GM23248 (cell line): ENCODE results near the gene R3HDM4.

Source experiments
- EZH2 ChIP-seq: fragments of 200-600 bp; sonication (generic); IDR thresholded peaks from 2 replicates; pipeline ENCODE4 v1.6.1; 2018; ENCODE audit warnings: antibody characterized with exemption, mild to moderate bottlenecking; ENCODE audit not compliant: insufficient read depth, poor library complexity, severe bottlenecking
- EZH2phosphoT487 ChIP-seq: fragments of 200-600 bp; sonication (generic); IDR thresholded peaks from 2 replicates; pipeline ENCODE4 v1.6.1; 2018; ENCODE audit warnings: antibody characterized with exemption, moderate library complexity, mild to moderate bottlenecking, low read depth; ENCODE audit not compliant: insufficient read depth

DNA sequence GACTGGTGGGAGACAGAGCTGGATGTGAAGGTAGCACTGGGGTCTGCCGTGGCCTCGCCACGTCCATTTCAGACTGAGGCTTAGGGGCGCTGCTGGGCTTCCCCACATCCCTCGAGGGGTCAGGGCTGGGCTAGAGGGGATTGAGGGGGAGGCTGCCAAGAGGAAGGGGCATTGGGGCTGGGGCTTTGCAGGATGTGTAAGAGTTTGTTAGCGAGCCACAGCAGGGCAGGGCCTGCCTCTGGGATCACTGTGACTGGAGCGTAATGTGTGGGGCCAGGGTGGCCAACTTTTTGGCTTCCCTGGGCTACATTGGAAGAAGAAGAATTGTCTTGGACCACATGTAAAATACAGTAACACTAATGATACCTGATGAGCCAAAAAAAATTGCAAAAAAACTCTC, 26.9 kb upstream of the R3HDM4 start:
- TF ChIP-seq EZH2: no peak
- no peak for TF ChIP-seq EZH2phosphoT487
